Stimulated activated CD8-positive, alpha-beta memory T cell treated with anti-CD3 and anti-CD28 coated beads, Interleukin-7, amount 100 ng/mL, for 48 hours (primary cell): ENCODE measurements around the gene KCNN3.

Experiments used
- DNase-seq, 2 donors: peaks; one replicate each; pipeline ENCODE4 v3.0.0-alpha.2; 2020; ENCODE audit warnings: low read depth in 1 of 2; ENCODE audit errors: extremely low read depth in 1 of 2

KCNN3 gene

DNA sequence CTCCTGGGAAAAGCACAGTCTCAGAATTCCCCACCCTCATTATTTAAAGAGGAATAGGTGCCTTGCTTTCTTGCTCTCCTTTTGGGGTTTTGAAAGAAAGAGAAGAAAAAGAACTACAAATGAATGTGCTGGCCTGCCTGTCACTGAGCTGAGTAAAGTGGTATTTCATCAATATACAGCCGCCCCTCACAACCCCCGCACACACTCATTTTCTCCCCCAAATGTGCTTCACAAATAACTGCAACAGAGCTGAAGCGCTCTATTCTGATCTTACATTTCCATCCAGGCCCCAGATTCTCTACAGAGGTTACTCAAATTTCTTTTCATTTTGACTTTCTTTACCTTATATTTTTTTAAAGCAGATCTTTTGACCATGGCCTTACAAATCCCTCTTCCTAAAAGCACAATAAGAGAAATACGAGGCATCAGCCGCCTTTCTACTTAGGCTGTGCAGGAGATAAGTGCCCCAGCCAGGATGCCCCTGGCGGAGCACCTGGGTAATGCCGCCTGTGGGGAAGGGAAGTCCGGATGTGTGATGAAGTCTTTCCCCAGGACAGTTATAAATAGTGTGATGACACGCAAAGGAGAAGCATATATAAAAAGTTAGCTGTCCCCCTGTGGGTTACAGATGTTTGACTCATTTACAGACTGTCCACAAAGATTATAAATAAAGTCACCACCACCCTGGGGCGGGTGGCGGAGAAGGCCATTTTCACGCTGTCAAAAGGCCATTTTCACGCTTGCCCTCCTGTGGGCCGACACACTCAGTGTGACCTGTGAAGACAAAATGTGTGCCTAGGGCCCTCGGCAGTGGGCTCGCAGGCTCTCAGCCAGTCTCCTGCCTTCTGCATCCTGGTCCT is 6.5 kb downstream of the KCNN3 start:
- no peak for DNase-seq

DNA sequence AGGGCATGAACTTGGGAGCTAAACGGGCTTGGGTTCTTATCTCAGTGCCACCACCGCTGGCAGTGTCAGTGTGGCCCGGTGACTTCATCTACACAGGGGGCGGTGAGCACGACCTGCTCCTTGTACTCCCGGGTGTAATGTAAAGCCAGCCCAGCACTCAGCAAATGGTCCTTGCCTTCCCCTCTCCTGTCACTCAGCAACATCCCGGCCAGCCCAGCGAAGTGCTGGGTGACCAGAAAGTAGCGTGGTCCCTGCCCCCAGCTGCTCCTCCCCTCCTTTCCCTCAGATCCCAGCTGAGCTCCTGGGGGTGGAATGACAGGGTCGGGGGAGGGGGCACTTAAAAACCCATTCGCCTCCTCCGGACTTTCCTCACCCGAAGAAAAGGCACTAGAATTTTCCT is 7.2 kb downstream of the KCNN3 start:
- DNase-seq, result no peak

DNA sequence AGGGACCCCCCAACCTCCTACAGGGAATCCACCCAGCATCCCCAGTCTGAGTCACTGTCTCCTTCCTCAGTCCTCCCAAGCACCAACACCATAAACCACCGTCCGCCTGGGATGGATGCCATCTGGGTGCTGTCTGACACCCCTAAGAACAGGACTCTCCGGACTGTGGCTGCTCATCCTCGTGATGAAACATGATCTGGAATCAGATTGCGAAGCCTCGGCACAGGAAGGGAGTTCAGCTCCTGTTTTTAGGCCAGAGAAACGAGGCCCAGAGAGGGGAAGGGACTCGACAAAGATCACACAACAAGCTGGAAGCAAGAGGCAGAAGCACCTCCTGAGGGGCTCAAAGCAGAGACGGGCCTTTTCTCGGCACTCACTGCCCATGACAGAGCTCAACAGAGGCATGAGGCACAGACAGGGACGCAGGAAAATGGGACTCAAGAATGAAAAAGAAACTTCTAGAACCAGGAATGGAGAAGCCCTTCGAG is 8.4 kb downstream of the KCNN3 start:
- no peak for DNase-seq

DNA sequence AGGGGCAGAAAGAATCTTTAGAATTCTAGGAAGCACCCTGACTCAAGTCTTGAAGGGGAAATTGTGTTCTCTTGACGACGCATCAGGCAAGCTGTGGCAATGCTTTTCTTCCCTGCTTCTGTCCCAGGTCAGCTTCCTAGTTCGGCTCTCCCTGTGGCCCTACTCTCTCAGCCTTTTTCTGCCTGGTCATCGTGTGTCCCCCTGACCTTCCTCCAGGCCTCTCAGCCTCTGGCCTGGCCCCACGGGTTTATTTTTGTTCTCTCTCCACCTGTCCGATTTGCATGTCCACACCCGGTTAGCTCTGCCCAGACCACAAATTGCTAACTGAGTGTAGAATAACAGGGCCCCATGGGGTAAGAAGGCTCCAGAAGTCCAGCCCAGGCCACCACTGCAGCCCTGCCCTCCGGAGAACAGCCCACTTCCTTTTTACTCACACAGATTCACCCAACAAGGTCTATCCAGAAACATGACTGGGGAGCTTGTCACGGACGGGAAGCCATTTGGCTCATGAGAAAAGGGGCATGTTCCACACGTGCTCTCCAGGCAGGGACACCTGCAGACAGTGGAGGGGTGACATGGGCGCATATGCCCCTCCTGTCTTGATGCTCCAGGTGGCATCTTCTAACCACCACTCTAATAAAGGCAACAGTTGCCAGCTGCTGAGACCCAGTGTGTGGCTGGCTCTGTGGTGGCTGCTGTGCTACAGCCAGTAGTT is 9.8 kb downstream of the KCNN3 start:
- DNase-seq, result no peak

DNA sequence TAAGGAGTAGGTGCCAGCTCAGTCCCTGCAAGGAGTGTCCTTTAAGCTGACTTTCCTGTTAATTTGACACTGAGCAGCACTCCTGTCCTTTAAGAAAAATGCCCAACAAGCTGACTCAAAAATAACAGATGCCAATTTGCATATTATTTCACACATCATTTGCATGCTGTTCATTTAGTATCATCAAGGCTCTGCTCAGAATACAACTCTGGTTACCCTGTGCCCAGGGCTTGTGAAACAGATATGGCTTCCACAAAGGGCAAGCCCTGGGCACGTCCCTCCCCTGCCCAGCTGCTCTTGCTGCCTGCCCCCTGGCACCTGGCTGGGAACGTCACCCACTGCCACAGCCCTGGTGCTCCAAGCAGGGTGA is 10.3 kb downstream of the KCNN3 start:
- no peak for DNase-seq

DNA sequence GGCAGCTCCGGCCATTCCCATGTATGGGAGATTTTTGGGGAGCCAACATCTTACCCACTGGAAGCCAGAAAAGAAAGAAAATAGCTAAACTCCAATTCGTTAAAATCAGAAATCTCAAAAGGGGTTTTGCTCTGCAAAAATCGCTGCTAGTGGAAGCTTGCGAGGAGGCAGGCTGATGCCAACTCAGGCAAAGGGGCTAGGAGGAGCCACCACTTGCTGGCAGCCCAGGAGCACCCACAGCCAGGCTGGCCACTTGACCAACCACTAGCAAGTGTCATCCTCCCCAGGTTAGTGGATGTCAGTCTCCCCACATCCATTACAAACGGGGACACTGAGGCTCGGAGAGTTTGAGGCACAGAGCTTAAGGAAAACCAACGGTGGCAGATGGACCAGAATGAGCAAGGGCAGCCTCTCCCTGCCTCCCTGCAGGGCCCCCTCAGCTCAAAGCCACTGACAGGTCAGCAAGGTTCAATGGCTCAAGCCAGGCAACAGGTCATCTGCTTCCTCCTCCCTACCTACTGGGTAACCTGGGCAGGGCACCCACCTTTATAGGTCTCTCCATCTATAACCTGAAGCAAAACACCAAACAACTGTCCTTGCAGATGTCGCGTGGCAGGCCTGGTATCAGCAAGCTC is 10.8 kb downstream of the KCNN3 start:
- no peak for DNase-seq

DNA sequence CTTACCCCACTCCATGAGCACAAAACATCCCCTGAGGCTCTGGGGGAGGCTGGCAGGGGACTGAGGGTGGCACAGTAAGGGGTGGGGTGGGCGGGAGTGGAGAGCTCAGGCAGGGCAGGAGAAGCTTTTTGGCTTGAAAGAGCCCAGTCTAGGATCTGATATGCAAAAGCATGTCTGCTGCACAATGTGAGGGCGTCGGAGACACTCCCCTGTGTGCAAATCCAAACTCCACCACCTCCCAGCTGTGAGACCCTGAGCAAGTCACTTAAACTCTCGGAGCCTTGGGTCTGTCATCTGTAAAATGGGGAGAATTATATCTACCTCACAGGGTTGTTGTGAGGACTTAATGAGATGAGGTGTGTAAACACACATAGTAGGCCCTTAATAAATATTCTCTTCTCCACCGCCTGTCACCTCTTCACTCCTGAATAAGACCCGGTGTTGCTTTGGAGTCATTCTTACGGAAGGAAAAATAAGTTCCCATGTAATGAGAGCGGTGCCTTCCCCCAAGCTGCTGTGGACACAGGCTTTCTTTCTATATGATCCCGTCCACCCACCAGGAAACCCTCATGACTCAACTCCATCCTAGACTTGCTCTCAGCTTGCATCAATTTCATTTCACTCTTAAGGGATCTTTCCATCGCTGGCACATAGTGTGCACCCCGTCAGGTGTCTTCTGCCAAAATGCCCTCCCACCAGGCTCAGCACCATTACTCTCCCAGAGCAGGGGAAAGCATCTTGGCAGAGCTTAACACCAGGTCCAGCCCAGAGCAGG is 12.5 kb downstream of the KCNN3 start:
- DNase-seq, result no peak

DNA sequence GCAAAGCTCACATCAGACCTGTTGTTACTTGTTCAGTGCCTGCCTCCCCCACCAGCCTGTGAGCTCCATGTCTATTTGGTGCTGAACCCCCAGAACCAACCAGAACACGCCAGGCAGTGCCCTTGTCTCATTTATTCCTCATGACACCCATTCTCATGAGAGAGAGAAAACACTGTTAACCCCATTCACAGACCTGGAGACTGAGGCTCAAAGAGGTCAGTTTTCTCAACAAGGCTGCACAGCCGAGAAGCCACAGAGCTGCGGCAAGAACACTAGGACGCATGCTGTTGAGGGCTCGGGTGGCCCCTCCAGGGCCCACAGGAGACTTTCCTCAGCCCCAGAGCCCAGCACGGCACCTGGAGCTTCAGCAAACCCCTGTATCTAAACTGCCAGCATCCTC is 13.1 kb downstream of the KCNN3 start:
- no peak for DNase-seq

DNA sequence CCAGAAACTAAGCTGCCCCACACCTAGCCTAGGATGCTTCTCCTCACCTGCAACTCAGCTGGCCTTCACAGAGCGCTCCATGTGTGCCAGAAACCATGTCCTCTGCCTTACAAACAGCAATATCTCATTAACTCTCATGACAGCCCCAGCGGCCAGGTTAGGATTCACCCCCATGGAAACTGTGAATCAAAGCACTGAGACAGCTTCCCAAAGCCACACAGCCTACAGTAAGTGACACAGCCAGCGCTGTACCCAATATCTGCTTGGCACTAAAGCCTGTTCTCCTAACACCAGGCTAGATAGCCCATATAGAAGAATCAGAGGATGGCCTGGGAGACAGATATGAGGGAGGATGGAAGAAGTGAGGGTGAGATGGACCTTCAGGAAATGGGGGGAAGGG is 13.5 kb downstream of the KCNN3 start:
- DNase-seq, result no peak

DNA sequence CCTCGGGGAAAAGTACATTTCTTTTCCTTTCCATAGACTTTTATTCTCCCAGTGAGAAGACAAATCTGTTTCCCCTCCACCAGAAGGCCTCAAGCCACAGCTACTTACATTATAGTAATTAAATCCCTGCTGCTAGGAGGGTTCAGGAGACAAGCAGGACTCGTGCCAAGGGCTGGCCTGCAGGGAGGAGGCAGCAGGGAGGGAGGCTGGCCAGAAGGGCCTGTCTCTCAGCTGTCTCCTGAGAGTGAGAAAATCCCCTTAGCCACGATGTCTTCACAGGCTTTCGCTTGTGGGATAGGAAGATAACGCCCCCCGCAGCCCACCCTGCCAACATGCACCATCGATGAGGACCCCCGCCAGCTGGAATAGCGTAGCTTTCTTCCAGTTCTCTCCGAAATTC is 14.0 kb downstream of the KCNN3 start:
- DNase-seq, result no peak

DNA sequence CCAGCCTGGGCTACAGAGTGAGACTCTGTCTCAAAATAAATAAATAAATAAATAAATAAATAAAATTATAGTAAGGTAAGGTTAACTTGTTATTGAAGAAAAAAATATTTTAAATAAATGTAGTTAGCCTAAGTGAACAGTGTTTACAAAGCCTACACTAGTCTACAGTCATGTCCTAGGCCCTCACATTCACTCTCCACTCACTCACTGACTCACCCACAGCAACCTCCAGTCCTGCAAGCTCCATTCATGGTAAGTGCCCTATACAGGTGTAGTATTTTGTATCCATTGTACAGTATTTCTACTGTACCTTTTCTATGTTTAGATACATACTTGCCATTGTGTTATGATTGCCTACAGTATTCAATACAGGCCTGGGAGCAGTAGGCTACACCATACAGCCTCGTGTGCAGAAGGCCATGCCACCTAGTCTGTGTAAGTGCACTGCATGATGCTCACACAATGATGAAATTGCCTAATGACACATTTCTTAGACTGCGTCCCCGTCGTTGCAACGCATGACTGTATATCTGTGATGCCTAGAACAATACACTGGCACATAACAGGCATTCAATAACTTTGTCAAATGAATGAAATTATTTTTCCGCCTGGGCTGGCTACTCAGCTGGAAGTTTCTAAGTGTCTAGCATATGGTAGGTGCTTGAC is 14.8 kb downstream of the KCNN3 start:
- no peak for DNase-seq

DNA sequence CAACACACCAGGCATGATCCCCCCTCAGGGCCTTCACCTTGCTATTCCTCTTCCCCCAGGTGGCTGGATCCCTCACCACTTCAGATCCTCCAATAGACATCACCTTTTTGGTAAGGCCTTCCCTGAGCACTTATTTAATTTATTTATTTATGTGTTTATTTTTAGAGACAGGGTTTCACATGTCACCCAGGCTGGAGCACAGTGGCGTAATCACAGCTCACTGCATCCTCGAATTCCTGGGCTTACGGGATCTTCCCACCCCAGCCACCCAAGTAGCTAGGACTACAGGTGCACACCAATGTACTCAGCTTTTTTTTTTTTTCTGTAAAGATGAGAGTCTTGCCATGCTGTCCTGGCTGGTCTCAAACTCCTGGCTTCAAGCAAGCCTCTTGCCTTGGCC is 17.2 kb downstream of the KCNN3 start:
- no peak for DNase-seq

DNA sequence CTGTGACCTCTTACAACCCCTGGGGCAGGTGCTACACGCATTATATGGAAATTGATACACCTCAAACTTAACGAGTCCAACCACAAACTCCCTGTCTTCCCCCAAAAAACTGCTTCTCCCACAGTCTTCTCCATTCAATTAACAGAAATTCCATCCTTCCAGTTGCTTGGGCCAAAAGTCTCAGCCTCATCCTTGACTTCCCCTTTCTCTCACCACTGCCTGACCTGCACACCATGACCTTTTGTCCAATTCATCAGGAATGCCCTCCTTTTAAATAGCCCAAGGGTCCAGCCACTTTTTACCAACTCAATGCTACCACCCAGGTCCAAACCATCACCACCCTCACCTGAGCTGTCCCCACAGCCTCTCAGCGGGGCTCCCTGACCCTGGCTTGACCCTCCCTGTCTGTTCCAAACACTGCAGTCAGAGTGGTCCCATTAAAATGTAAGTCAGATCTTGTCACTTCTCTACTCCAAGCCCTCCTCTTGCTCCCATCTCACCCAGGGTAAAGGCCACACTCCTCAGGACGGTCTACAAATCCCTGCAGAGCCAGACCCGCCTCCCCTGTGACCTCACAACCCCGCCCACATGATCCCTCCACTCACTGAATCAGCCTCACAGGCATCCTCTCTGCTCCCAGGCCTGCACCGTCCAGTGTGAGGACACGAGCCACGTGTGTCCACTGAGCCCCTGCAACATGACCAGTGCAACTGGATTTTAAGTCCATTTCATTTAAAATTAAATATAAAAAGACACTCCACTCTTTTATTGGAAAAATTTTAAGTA is 18.5 kb downstream of the KCNN3 start:
- DNase-seq, result no peak

DNA sequence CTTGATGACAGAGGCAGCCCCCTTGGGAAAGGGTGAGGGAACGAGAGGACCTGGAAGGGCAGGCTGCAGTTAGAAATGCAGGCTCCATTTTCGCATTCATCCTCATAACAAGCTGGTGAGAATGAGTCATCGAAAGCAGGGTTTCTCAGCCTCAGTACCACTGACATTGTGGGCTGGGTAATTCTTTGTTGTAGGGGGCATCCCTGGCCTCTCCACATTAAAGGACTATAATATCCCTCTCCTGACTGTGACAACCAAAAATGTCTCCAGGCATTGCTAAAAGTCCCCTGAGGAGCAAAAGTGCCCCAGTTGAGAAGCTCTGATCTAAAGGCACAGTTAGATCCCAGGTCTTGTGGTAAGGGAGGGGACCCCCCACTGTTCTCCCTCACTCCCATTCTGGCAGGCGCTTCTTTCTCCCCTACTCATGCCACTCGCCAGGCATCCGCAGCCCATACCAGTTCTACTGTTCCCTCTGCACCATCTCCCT is 20.4 kb downstream of the KCNN3 start:
- DNase-seq, result no peak

DNA sequence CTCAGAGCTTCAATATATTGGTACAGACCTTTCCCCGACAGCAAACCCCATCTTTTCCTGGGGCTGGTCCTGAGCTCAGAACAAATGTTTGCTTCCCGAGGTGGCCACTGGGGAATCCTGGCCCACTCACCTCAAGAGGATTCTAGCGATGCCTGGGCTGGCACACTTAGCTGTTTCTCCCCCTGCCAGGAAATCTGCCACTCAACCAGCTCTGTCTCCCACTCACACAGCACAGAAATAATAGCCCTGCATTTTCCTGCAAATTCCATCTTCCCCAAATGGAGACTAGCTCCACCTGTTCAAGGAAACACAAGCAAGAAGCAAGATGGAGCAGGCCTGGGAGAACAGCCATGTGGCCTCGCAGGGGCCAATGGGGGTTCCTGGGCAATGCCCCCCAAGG is 21.1 kb downstream of the KCNN3 start:
- no peak for DNase-seq

DNA sequence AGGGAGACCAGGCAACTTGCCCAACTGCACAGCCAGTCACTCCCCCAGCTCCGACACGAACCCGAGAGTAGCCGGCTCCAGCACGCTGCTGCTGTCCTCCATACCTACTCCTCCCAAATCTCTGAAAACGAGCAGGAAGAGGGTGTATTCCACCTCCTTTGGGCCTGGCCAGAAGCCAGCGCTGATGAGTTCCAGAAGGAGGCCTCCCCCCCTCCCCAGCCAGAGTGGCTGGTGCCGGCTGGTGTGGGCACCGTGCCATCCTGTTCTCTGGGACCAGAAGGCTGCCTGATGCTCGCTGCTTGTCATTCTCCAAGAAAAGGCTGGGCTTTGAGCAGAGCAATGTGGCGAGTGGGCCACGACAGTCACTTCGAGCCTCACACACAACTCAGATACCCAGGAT is 22.2 kb downstream of the KCNN3 start:
- DNase-seq, result no peak

DNA sequence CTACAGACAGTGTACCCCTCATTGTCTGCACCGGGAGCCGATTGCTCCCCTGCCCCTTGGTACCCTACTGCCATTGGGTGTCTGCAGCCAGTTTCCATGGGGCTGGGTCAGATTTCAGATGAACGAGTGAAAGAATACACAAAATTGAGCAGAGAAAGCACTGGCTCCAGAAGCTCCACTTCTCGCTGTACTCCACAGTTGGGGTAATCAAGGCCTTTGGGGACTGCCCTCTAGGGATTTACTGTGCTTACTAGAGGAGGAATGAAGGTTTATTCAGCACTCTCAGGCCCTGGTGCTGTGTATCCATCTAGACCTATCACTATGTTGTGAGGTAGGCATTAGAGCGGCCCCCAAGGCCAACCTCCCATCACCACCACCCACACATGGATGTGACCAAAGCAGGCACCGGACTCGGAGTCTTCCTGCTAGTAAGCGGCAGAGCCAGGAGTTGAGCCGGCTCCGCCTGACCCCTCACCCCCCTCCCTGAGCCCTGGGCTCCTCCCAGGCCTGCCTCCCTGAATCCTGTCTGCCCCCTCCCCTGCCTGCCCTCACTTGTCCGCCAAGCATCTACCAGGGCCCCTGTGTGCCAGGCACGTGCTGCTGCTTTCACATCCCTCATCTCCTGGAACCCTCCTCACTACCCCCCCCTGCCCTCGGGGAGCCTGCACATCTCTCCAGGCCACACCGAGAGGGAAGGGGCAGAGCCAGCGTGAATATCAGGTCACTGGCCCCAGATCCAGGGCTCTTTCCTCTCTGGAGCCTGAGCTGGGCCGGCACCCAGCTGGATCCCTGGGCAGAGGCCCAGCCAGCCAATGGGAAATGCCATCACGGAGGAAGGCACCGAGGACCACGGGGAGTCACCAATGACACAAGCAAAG is 23.3 kb downstream of the KCNN3 start:
- no peak for DNase-seq

DNA sequence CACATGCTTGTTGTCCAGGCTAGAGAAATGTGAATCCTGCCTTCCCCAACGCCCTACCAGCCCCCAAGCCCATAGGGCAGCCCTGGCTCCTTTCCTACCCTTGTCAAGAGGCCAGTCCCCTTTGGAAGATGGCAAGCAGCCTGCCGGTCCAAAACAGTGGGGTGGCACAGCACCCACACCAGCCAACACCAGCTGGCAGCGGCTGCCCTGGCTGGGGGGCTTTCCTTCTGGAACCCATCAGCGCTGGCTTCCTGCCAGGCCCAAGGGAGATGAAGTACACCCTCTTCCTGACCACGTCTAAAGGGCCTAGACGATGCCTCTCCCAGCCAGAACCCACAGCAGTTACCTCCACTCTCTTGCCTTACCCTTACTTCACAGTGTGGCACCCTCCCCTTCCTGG is 24.2 kb downstream of the KCNN3 start:
- no peak for DNase-seq

DNA sequence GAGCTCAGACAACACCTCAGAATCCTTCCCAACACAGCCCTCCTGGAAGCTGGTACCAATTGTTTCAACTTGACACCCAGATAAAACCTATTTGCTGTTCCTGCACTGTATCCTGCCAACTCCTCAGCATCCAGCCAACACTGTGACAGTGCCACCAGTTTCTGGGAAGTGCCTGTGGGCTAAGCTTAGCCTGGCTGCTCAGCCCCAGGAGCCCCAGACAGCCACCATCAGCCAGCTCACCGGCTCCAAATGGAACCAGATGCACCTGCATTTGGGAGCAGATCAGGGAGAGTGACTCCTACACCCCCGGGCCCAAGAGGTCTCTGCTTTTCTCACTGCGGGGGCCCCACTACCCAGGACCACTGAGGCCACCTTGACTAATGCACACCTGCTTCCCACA is 24.9 kb downstream of the KCNN3 start:
- DNase-seq, result no peak
